ENCODE measurements around the gene UBE3B. TPM values are rescaled to one million over a fixed set of nuclear protein-coding genes. Genes with fewer than 3 reads are reported as not detected.

Gene UBE3B
- total and polyA plus RNA-seq, 2 donors (not counting 1 experiment from before 2014, with no cell fraction given): 27.2 to 49.7 TPM

DNA sequence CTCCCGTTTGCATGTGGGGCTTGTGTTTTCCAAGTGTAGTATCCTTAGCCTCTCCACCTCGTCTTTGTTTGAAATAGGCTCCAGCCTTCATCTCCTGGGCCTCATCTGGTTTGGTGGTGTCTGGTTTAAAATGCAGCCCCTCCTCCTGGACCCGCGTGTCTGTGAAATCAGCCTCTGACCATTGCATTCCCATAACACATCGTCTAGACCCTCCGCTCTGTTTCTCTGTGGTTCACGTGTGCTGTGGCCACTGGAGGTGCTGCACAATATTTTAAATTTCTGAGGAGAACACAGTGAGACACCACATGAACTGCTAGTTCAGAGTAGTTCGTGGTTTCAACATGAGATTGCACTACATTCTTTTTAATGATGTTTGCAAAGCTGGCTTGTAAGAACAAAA lies 35.6 kb downstream of the UBE3B start:
- H2AFZ ChIP-seq (ENCODE audit: low read length): no peak overlapping the region
- H4K20me1 ChIP-seq (ENCODE audit: control insufficient read depth, extremely low read depth, insufficient read depth, low read length): no peaks in the 10 kb centered on the region
- no peak overlapping the region for H3K9ac ChIP-seq (ENCODE audit: insufficient read depth, low read length)
- no peak overlapping the region for H3K4me2 ChIP-seq (ENCODE audit: extremely low read depth, insufficient read depth, low read length)
- no peak overlapping the region for H3K4me3 ChIP-seq (replicated peaks in 1 of 4; ENCODE audit: control extremely low read depth in 1 of 4, insufficient read depth in 1 of 4, low read depth in 3 of 4, low read length in 4 of 4)
- TF ChIP-seq, protein P1, sequence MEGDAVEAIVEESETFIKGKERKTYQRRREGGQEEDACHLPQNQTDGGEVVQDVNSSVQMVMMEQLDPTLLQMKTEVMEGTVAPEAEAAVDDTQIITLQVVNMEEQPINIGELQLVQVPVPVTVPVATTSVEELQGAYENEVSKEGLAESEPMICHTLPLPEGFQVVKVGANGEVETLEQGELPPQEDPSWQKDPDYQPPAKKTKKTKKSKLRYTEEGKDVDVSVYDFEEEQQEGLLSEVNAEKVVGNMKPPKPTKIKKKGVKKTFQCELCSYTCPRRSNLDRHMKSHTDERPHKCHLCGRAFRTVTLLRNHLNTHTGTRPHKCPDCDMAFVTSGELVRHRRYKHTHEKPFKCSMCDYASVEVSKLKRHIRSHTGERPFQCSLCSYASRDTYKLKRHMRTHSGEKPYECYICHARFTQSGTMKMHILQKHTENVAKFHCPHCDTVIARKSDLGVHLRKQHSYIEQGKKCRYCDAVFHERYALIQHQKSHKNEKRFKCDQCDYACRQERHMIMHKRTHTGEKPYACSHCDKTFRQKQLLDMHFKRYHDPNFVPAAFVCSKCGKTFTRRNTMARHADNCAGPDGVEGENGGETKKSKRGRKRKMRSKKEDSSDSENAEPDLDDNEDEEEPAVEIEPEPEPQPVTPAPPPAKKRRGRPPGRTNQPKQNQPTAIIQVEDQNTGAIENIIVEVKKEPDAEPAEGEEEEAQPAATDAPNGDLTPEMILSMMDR (conservative IDR thresholded peaks at IDR 0.05 in 1 of 2, IDR thresholded peaks at IDR 0.05 in 1 of 2; ENCODE audit: low read depth in 1 of 2, low read length in 2 of 2): no peak
- no peak for TF ChIP-seq EZH2 (IDR thresholded peaks at IDR 0.05; ENCODE audit: low read length, missing control alignments)
- H3K36me3 ChIP-seq (ENCODE audit: control insufficient read depth, insufficient read depth, low read length): peaks cover 21% of the 10 kb centered on the region
- H3K9me3 ChIP-seq (ENCODE audit: control insufficient read depth, insufficient read depth, low read depth, low read length): no peaks in the 10 kb centered on the region
- no peaks in the 10 kb centered on the region for H3K79me2 ChIP-seq (ENCODE audit: control insufficient read depth, insufficient read depth, low read length)
- H3K4me1 ChIP-seq (ENCODE audit: control insufficient read depth, extremely low read depth, insufficient read depth, low read length): no peaks in the 10 kb centered on the region
- DNase-seq (ENCODE audit: low read depth in 2 of 2): peak in 1 of 2 donors; percentile 7
- H3K27me3 ChIP-seq (ENCODE audit: control insufficient read depth, insufficient read depth, low read length): no peaks in the 10 kb centered on the region
- no peak overlapping the region for H3K27ac ChIP-seq (ENCODE audit: insufficient read depth, low read length)

DNA sequence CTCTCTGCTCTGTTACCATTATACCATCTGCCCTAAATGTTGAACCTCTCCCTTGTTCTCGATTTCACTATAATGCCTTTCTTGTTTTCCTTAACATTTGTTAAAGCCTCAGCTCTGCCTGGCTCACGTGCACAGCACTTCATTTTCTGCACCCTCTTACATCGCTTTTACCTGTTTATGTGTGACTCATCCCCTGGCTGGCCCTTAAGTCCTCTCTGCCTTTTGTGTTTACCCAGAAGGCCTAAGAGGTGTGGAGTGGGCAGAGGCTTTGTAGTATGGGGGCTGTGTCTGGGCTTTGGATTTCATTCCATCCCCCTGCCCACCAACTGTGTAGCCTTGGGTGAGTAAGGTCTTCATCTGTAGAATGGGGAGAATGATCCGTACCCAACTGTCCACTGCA lies 36.5 kb downstream of the UBE3B start:
- Histone ChIP-seq H3K9ac (ENCODE audit: insufficient read depth, low read length) (no peak overlapping the region), H3K4me1 (ENCODE audit: control insufficient read depth, extremely low read depth, insufficient read depth, low read length) (peaks cover 2% of the 10 kb centered on the region), H3K36me3 (ENCODE audit: control insufficient read depth, insufficient read depth, low read length) (peaks cover 21% of the 10 kb centered on the region), H3K27ac (ENCODE audit: insufficient read depth, low read length) (no peak overlapping the region), H3K4me2 (ENCODE audit: extremely low read depth, insufficient read depth, low read length) (no peak overlapping the region), H3K4me3 (replicated peaks in 1 of 4; ENCODE audit: control extremely low read depth in 1 of 4, insufficient read depth in 1 of 4, low read depth in 3 of 4, low read length in 4 of 4) (no peak overlapping the region), H3K79me2 (ENCODE audit: control insufficient read depth, insufficient read depth, low read length) (no peaks in the 10 kb centered on the region), H3K27me3 (ENCODE audit: control insufficient read depth, insufficient read depth, low read length) (no peaks in the 10 kb centered on the region), H4K20me1 (ENCODE audit: control insufficient read depth, extremely low read depth, insufficient read depth, low read length) (no peaks in the 10 kb centered on the region), H3K9me3 (ENCODE audit: control insufficient read depth, insufficient read depth, low read depth, low read length) (no peaks in the 10 kb centered on the region), H2AFZ (ENCODE audit: low read length) (no peak overlapping the region)
- no peak for TF ChIP-seq EZH2 (IDR thresholded peaks at IDR 0.05; ENCODE audit: low read length, missing control alignments)
- TF ChIP-seq, protein P1 (conservative IDR thresholded peaks at IDR 0.05 in 1 of 2, IDR thresholded peaks at IDR 0.05 in 1 of 2; ENCODE audit: low read depth in 1 of 2, low read length in 2 of 2): no peak
- DNase-seq (ENCODE audit: low read depth in 2 of 2): no peak

DNA sequence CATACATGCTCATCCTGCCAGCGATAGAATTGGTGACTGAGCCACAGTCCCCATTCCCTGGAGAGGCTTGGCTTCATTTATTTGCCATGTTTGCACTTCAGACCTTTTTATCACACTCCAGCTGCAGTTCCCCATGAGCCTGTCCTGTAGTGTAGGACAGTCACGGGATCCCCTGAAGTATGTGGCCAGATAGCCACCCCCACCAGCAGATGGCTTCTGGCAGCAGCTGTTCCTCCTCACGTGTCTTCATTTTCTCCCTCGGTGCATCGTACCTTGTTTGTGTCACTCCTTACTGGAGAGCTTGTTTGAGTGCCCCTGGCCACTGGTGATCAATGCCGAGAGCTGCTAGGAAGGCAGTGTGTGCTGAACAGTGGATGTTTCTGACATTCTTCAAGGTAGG lies 40.2 kb downstream of the UBE3B start:
- no peak for DNase-seq (ENCODE audit: low read depth in 2 of 2)

More for the DNA sequence above, 40.2 kb downstream of the UBE3B start:
- Histone ChIP-seq H3K27me3 (ENCODE audit: control insufficient read depth, insufficient read depth, low read length) (no peaks in the 10 kb centered on the region), H3K9me3 (ENCODE audit: control insufficient read depth, insufficient read depth, low read depth, low read length) (no peaks in the 10 kb centered on the region), H3K36me3 (ENCODE audit: control insufficient read depth, insufficient read depth, low read length) (peaks cover 21% of the 10 kb centered on the region), H3K79me2 (ENCODE audit: control insufficient read depth, insufficient read depth, low read length) (no peaks in the 10 kb centered on the region), H3K4me1 (ENCODE audit: control insufficient read depth, extremely low read depth, insufficient read depth, low read length) (peaks cover 7% of the 10 kb centered on the region), H3K9ac (ENCODE audit: insufficient read depth, low read length) (no peak overlapping the region), H3K4me3 (replicated peaks in 1 of 4; ENCODE audit: control extremely low read depth in 1 of 4, insufficient read depth in 1 of 4, low read depth in 3 of 4, low read length in 4 of 4) (no peak overlapping the region), H3K27ac (ENCODE audit: insufficient read depth, low read length) (no peak overlapping the region), H3K4me2 (ENCODE audit: extremely low read depth, insufficient read depth, low read length) (no peak overlapping the region), H2AFZ (ENCODE audit: low read length) (no peak overlapping the region), H4K20me1 (ENCODE audit: control insufficient read depth, extremely low read depth, insufficient read depth, low read length) (no peaks in the 10 kb centered on the region)
- TF ChIP-seq, protein P1 (conservative IDR thresholded peaks at IDR 0.05 in 1 of 2, IDR thresholded peaks at IDR 0.05 in 1 of 2; ENCODE audit: low read depth in 1 of 2, low read length in 2 of 2): no peak
- no peak for TF ChIP-seq EZH2 (IDR thresholded peaks at IDR 0.05; ENCODE audit: low read length, missing control alignments)

Measured in fibroblast of lung (primary cell).